HFFc6 (cell line): ENCODE results near the gene CACNB1. TPM values are rescaled to one million over a fixed set of nuclear protein-coding genes. Genes with fewer than 3 reads are reported as not detected.

Experiments
- DNase-seq: peaks from one replicate; pipeline ENCODE4 v3.0.0-alpha.2; 2018
- H3K27ac Mint-ChIP-seq: 2 replicates; pipeline ENCODE4 v1.8.0; 2020; ENCODE audit warnings: mild to moderate bottlenecking, mixed read lengths
- H3K27me3 Mint-ChIP-seq: 2 replicates; pipeline ENCODE4 v1.8.0; 2021; ENCODE audit warnings: mild to moderate bottlenecking, moderate library complexity, mixed read lengths; ENCODE audit not compliant: insufficient read depth
- H3K36me3 Mint-ChIP-seq: 2 replicates; pipeline ENCODE4 v1.8.0; 2021; ENCODE audit warnings: low read depth, mixed read lengths
- H3K4me1 Mint-ChIP-seq: 2 replicates; pipeline ENCODE4 v1.8.0; 2020; ENCODE audit warnings: low read depth, mixed read lengths
- H3K4me3 Mint-ChIP-seq: 2 replicates; pipeline ENCODE4 v1.8.0; 2020; ENCODE audit warnings: mild to moderate bottlenecking, moderate library complexity, mixed read lengths
- H3K9me3 Mint-ChIP-seq: 2 replicates; pipeline ENCODE4 v1.8.0; 2020; ENCODE audit warnings: mild to moderate bottlenecking, mixed read lengths
- total RNA-seq, 6 experiments: library from RNA; stranded (reverse); fragmentation: NEBNext Ultra II Directional; extraction: Animal tissue kit (Norgen Biotek cat#: 25700); gene quantifications; 2 replicates in 1 of 6; 3 replicates in 5 of 6; pipeline ENCODE4 v1.2.3, GENCODE V29; 2021
- TF ChIP-seq, protein P1 (sequence below): fragments of 200-600 bp; sonication (generic); IDR thresholded peaks from 2 replicates; pipeline ENCODE4 v1.5.0; 2021; ENCODE audit warnings: antibody characterized with exemption, mild to moderate bottlenecking

CACNB1 gene
- total RNA-seq, 6 experiments from 2014 or later: 5.1 to 7.0 (median 6.1) TPM

DNA sequence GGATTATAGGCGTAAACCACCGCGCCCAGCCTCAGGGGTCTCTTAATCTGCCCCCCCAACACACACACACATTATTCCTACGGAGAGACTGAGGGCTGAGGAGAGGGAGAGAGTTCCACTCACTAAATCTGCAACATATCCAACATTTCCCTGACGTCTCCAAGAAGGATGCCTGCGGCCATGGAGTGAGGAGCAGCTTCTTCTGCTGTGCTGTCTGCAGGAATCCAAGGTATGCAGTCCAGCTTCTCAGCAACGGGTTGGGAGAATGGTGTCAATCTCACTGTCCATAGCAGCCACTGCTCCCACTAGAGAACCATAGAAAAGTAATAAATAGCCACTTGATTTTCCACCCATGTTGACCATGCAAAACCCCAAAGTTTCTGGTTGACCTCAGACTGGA lies 41.0 kb downstream of the CACNB1 start:
- H3K27ac Mint-ChIP-seq: no peak overlapping the region

DNA sequence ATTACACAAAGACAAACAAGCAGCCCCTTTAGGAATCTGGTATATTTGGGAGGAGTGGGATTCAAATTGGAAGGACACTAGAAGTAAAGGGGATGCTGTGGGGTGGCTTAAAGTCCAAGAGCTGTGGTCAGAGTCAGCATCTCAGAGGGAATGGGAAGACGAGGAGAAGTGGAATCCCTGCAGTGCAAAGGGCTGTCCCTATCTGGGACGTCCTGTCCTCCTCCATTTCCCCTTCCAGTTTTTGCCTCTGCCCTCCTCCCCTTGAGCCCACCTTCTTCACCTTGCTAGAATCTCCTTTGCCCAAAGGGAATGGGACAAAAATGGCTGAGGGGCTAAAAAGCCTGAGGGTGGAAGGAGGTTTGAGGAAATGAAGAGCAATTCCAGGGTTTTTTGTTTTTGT lies 41.8 kb downstream of the CACNB1 start:
- H3K36me3 Mint-ChIP-seq: no peaks in the 10 kb centered on the region
- peaks cover 27% of the 10 kb centered on the region for H3K4me1 Mint-ChIP-seq
- no peaks in the 10 kb centered on the region for H3K9me3 Mint-ChIP-seq
- peaks cover 14% of the 10 kb centered on the region for H3K27me3 Mint-ChIP-seq
- DNase-seq: no peak
- no peak overlapping the region for H3K27ac Mint-ChIP-seq
- TF ChIP-seq, protein P1, sequence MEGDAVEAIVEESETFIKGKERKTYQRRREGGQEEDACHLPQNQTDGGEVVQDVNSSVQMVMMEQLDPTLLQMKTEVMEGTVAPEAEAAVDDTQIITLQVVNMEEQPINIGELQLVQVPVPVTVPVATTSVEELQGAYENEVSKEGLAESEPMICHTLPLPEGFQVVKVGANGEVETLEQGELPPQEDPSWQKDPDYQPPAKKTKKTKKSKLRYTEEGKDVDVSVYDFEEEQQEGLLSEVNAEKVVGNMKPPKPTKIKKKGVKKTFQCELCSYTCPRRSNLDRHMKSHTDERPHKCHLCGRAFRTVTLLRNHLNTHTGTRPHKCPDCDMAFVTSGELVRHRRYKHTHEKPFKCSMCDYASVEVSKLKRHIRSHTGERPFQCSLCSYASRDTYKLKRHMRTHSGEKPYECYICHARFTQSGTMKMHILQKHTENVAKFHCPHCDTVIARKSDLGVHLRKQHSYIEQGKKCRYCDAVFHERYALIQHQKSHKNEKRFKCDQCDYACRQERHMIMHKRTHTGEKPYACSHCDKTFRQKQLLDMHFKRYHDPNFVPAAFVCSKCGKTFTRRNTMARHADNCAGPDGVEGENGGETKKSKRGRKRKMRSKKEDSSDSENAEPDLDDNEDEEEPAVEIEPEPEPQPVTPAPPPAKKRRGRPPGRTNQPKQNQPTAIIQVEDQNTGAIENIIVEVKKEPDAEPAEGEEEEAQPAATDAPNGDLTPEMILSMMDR: no peak
- H3K4me3 Mint-ChIP-seq: no peak overlapping the region

More for the DNA sequence above, 41.0 kb downstream of the CACNB1 start:
- peaks cover 14% of the 10 kb centered on the region for H3K27me3 Mint-ChIP-seq
- H3K4me3 Mint-ChIP-seq: no peak overlapping the region; the same call in 1 of the 2 replicates
- no peaks in the 10 kb centered on the region for H3K36me3 Mint-ChIP-seq
- peak; percentile 19 for DNase-seq
- H3K9me3 Mint-ChIP-seq: no peaks in the 10 kb centered on the region
- peaks cover 27% of the 10 kb centered on the region for H3K4me1 Mint-ChIP-seq
- TF ChIP-seq, protein P1: no peak

DNA sequence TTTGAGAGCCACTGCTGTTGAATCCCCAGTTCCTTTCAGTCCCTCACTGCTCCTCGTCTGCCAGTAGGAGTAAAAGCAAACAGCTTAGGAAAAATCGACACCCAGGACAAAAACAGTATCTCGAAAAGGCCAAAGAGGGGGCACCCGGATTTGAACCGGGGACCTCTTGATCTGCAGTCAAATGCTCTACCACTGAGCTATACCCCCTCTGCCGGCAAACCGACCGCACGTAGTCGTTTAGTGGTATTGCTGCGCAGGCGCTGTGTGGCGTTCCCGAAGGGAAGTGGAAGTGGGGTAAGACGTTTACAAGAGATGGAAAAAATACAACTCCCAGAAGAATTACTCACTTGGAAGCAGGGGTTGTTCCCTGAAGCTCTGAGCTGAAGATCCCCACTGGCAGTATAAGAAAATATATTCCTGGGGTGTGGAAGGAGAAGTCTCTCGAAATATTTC lies 43.8 kb downstream of the CACNB1 start:
- peaks cover 14% of the 10 kb centered on the region for H3K27me3 Mint-ChIP-seq
- peak overlapping the region; percentile 82 for H3K27ac Mint-ChIP-seq
- H3K36me3 Mint-ChIP-seq: no peaks in the 10 kb centered on the region
- peak overlapping the region; percentile 96 for H3K4me3 Mint-ChIP-seq
- H3K9me3 Mint-ChIP-seq: no peaks in the 10 kb centered on the region
- TF ChIP-seq, protein P1: peak; percentile 22; the same call in 1 of the 2 replicates
- peaks cover 27% of the 10 kb centered on the region for H3K4me1 Mint-ChIP-seq
- DNase-seq: peak; percentile 91

DNA sequence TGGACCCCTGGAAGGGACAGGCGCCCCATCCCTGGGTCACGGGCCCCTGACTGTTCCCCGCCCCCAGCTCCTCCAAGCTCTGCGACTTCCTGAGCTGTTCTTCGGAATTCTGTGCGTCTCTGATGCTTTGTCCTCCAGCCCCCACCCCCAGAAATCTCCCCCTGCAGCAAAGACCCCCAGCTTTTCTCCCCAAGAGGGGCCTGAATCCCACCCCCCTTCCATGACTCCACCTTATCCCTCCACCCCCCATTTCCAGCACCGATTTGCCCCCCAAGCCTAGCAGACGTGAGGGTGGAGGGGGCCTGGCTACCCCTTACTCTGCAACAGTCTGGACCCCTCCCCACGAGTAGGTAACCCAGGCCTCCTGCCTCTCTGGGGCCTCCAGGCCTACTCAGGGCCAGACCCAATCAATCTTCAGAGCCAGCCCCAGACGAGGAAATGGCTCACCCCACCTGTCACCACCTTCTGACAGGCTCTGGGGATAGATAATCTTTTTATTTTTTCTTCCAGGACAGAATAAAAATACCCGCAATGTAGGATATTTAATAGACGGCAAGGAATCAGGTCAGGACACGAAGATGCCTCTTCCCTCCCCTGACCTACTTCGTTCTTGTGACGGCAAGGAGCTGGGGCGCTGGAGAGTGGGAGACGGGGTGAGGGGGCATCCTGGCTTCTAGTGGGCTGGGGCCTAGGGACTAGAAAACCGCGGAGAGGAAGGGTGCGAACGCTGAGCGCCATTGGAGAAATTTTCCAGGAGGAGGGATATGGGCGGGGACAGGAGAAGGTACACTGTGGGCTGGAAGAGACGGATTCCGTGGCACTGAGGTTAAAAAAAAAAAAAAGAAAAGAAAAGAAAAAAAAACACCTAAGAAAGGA lies 45.3 kb downstream of the CACNB1 start:
- peaks cover 20% of the 10 kb centered on the region for H3K27me3 Mint-ChIP-seq
- H3K9me3 Mint-ChIP-seq: no peaks in the 10 kb centered on the region
- peaks cover 27% of the 10 kb centered on the region for H3K4me1 Mint-ChIP-seq

DNA sequence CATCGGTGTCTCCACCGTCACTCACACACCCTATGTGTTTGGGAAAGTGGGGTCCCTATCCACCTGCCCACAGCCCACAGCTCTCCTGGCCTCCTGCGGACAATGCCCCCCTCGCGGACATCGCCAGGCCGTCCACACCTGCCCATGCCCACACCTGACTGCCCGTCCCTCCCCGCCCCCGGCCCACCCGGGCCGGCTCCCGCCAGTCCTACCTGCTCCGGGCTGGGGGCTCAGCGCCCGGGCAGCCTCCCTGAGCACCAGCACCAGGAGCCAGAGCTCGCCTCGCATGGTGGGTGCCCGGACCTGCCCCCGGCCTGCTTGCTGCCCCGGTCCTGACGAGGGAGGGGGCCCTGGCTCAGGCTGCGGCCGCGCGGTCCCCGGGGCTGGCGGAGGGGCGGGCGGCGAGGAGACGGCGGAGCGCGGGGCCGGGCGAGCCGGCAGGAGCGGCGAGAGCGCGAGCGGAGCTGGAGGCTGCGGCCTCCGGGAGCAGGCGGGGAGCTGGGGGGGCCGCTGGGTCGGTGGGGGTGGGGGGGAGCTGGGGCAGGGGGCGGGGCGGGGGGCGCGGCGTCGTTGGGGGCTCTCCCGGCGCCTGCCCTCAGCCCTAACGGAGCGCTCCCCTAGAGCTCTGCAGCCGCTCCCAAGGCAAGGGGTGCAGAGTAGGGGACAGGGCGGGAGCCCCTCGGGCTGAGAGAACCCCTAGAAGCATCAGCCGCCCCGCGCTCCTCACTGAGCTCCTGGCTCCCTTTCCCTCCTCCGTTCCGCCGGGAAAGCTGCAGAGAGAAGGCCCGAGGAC lies 46.1 kb downstream of the CACNB1 start, which contains the start of gene PLXDC1:
TSS of gene PLXDC1 (minus strand) at position 488 of the 793 bp plus-strand sequence. CDS start at position 288, 200 bp downstream.
- no peak for DNase-seq
- H3K9me3 Mint-ChIP-seq: no peaks in the 10 kb centered on the region
- peaks cover 20% of the 10 kb centered on the region for H3K4me1 Mint-ChIP-seq
- H3K27ac Mint-ChIP-seq: peak within 1 kb of the TSS; percentile 82; the same call in 1 of the 2 replicates
- peak within 1 kb of the TSS; percentile 96 for H3K4me3 Mint-ChIP-seq
- TF ChIP-seq, protein P1: no peak
- peaks cover 20% of the 10 kb centered on the region for H3K27me3 Mint-ChIP-seq
- no peaks in the 10 kb centered on the region for H3K36me3 Mint-ChIP-seq

More for the DNA sequence above, 45.3 kb downstream of the CACNB1 start:
- no peak for DNase-seq
- H3K27ac Mint-ChIP-seq: peak overlapping the region; percentile 82
- TF ChIP-seq, protein P1: no peak
- no peaks in the 10 kb centered on the region for H3K36me3 Mint-ChIP-seq
- peak overlapping the region; percentile 96 for H3K4me3 Mint-ChIP-seq
